Measurements from ENCODE around the gene CPS1. TPM values are rescaled to one million over a fixed set of nuclear protein-coding genes. Genes with fewer than 3 reads are reported as not detected.

CPS1 gene
- total and polyA plus RNA-seq, 2 of the 8 experiments (the other 6 are each of a cell fraction or from before 2014, with no cell fraction given), result 7.9 to 15.7 TPM

Other genes with a start within 250 kb of the CPS1 start
- gene MYL1, start 241.4 kb upstream of the CPS1 start, total RNA-seq (2021; fragmentation: NEBNext Ultra II Directional; extraction: Animal tissue kit (Norgen Biotek cat#: 25700)), result not detected in 2 replicates
- not detected in 2 replicates for gene MYL1, start 241.4 kb upstream of the CPS1 start, polyA plus RNA-seq (2011; rRNA removed)
- 46.4 and 48.7 TPM in 2 replicates for gene LANCL1, start 79.8 kb upstream of the CPS1 start, total RNA-seq (2021; fragmentation: NEBNext Ultra II Directional; extraction: Animal tissue kit (Norgen Biotek cat#: 25700))
- gene LANCL1, start 79.8 kb upstream of the CPS1 start, polyA plus RNA-seq (2011; rRNA removed), result 24.0 and 26.2 TPM in 2 replicates